ENCODE measurements around the gene GOLT1B.

GOLT1B gene

GRCh38 chr12:21505888-21506287, 4.3 kb downstream of the GOLT1B start:
- TF ChIP-seq, protein P1, sequence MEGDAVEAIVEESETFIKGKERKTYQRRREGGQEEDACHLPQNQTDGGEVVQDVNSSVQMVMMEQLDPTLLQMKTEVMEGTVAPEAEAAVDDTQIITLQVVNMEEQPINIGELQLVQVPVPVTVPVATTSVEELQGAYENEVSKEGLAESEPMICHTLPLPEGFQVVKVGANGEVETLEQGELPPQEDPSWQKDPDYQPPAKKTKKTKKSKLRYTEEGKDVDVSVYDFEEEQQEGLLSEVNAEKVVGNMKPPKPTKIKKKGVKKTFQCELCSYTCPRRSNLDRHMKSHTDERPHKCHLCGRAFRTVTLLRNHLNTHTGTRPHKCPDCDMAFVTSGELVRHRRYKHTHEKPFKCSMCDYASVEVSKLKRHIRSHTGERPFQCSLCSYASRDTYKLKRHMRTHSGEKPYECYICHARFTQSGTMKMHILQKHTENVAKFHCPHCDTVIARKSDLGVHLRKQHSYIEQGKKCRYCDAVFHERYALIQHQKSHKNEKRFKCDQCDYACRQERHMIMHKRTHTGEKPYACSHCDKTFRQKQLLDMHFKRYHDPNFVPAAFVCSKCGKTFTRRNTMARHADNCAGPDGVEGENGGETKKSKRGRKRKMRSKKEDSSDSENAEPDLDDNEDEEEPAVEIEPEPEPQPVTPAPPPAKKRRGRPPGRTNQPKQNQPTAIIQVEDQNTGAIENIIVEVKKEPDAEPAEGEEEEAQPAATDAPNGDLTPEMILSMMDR (IDR thresholded peaks at IDR 0.05; ENCODE audit: insufficient read depth, low read length, poor library complexity, severe bottlenecking), result no peak
- no peak for TF ChIP-seq EZH2phosphoT487 (conservative IDR thresholded peaks at IDR 0.05; ENCODE audit: low read length)
- H3K4me3 ChIP-seq (ENCODE audit: insufficient read depth, low read length, poor library complexity, severe bottlenecking), result no peak overlapping the region
- no peak overlapping the region for H3K4me2 ChIP-seq (ENCODE audit: low read depth, low read length, poor library complexity, severe bottlenecking)
- no peak overlapping the region for H3K9ac ChIP-seq (ENCODE audit: low read length)
- H3K9me3 ChIP-seq (ENCODE audit: insufficient read depth, low read length), result no peaks in the 10 kb centered on the region
- peaks cover 21% of the 10 kb centered on the region for H3K36me3 ChIP-seq (ENCODE audit: low read length)
- no peak overlapping the region for H2AFZ ChIP-seq (ENCODE audit: low read depth, low read length, severe bottlenecking)
- H4K20me1 ChIP-seq (ENCODE audit: low read depth, low read length), result peaks cover 8% of the 10 kb centered on the region
- no peaks in the 10 kb centered on the region; the same call in 1 of the 2 replicates for H3F3A ChIP-seq (ENCODE audit: insufficient read depth)
- peaks cover 72% of the 10 kb centered on the region for H3K79me2 ChIP-seq (ENCODE audit: insufficient read depth, low read length)
- H3K9me2 ChIP-seq (replicated peaks; ENCODE audit: insufficient read depth, low read length), result no peaks in the 10 kb centered on the region
- no peaks in the 10 kb centered on the region for H3K27me3 ChIP-seq (ENCODE audit: low read length)
- H3K27ac ChIP-seq (ENCODE audit: low read depth, low read length), result no peak overlapping the region

- Histone ChIP-seq H4K20me1 (ENCODE audit: low read depth, low read length) (peaks cover 8% of the 10 kb centered on the region), H3K79me2 (ENCODE audit: insufficient read depth, low read length) (peaks cover 56% of the 10 kb centered on the region), H3K9me2 (replicated peaks; ENCODE audit: insufficient read depth, low read length) (no peaks in the 10 kb centered on the region), H3K36me3 (ENCODE audit: low read length) (peaks cover 21% of the 10 kb centered on the region), H3K27ac (ENCODE audit: low read depth, low read length) (no peak overlapping the region), H3K9me3 (ENCODE audit: insufficient read depth, low read length) (no peaks in the 10 kb centered on the region), H3K9ac (ENCODE audit: low read length) (no peak overlapping the region), H3F3A (ENCODE audit: insufficient read depth) (no peaks in the 10 kb centered on the region; the same call in 1 of the 2 replicates), H2AFZ (ENCODE audit: low read depth, low read length, severe bottlenecking) (no peak overlapping the region), H3K4me3 (ENCODE audit: insufficient read depth, low read length, poor library complexity, severe bottlenecking) (no peak overlapping the region), H3K4me2 (ENCODE audit: low read depth, low read length, poor library complexity, severe bottlenecking) (no peak overlapping the region), H3K27me3 (ENCODE audit: low read length) (no peaks in the 10 kb centered on the region)
- no peak for TF ChIP-seq EZH2phosphoT487 (conservative IDR thresholded peaks at IDR 0.05; ENCODE audit: low read length)
- TF ChIP-seq, protein P1 (IDR thresholded peaks at IDR 0.05; ENCODE audit: insufficient read depth, low read length, poor library complexity, severe bottlenecking), result no peak
These were observed 6.3 kb downstream of the GOLT1B start for GRCh38 chr12:21507849-21508248.

- Histone ChIP-seq H3K9ac (ENCODE audit: low read length) (no peak overlapping the region), H3F3A (ENCODE audit: insufficient read depth) (no peaks in the 10 kb centered on the region; the same call in 1 of the 2 replicates), H3K9me3 (ENCODE audit: insufficient read depth, low read length) (no peaks in the 10 kb centered on the region), H2AFZ (ENCODE audit: low read depth, low read length, severe bottlenecking) (no peak overlapping the region), H3K27ac (ENCODE audit: low read depth, low read length) (no peak overlapping the region), H3K79me2 (ENCODE audit: insufficient read depth, low read length) (peaks cover 37% of the 10 kb centered on the region), H3K4me2 (ENCODE audit: low read depth, low read length, poor library complexity, severe bottlenecking) (no peak overlapping the region), H3K9me2 (replicated peaks; ENCODE audit: insufficient read depth, low read length) (no peaks in the 10 kb centered on the region), H3K4me3 (ENCODE audit: insufficient read depth, low read length, poor library complexity, severe bottlenecking) (no peak overlapping the region), H3K27me3 (ENCODE audit: low read length) (no peaks in the 10 kb centered on the region), H3K36me3 (ENCODE audit: low read length) (peaks cover 27% of the 10 kb centered on the region), H4K20me1 (ENCODE audit: low read depth, low read length) (peaks cover 8% of the 10 kb centered on the region)
- TF ChIP-seq EZH2phosphoT487 (conservative IDR thresholded peaks at IDR 0.05; ENCODE audit: low read length), result no peak
These were observed 8.2 kb downstream of the GOLT1B start for GRCh38 chr12:21509768-21510167.

- Histone ChIP-seq H2AFZ (ENCODE audit: low read depth, low read length, severe bottlenecking) (no peak overlapping the region), H3K4me2 (ENCODE audit: low read depth, low read length, poor library complexity, severe bottlenecking) (no peak overlapping the region), H3F3A (ENCODE audit: insufficient read depth) (no peaks in the 10 kb centered on the region; the same call in 1 of the 2 replicates), H3K9me2 (replicated peaks; ENCODE audit: insufficient read depth, low read length) (no peaks in the 10 kb centered on the region), H3K27me3 (ENCODE audit: low read length) (no peaks in the 10 kb centered on the region), H3K9me3 (ENCODE audit: insufficient read depth, low read length) (no peaks in the 10 kb centered on the region), H3K9ac (ENCODE audit: low read length) (no peak overlapping the region), H3K36me3 (ENCODE audit: low read length) (peaks cover 25% of the 10 kb centered on the region; the same call in 1 of the 2 replicates), H4K20me1 (ENCODE audit: low read depth, low read length) (no peaks in the 10 kb centered on the region; the same call in 1 of the 2 replicates), H3K79me2 (ENCODE audit: insufficient read depth, low read length) (no peaks in the 10 kb centered on the region), H3K4me3 (ENCODE audit: insufficient read depth, low read length, poor library complexity, severe bottlenecking) (no peak overlapping the region), H3K27ac (ENCODE audit: low read depth, low read length) (no peak overlapping the region)
- TF ChIP-seq EZH2phosphoT487 (conservative IDR thresholded peaks at IDR 0.05; ENCODE audit: low read length), result no peak
These were observed 14.7 kb downstream of the GOLT1B start for GRCh38 chr12:21516281-21516680.
